Left lung (tissue), 10 donors: ENCODE data around the gene HOXB6. TPM values are rescaled to one million over a fixed set of nuclear protein-coding genes. Genes with fewer than 3 reads are reported as not detected.
A peak's percentile ranks its signal among the peaks of the same experiment; 100 is the strongest.

ENCODE experiments used
- ATAC-seq: fragments of 200-7000 bp; cut with Tn5 transposase; one replicate; pipeline ENCODE4 v1.9.1; 2020; ENCODE audit warnings: moderate library complexity
- DNase-seq, 4 donors: peaks; one replicate each; pipeline ENCODE4 v3.0.0-alpha.2; 2013 to 2020
- H3K27ac ChIP-seq, 2 donors: fragments of 200-600 bp; sonication (generic) in 1 of 2; one replicate each; pipeline versions ENCODE4 v1.5.0 to v1.8.0; 2020 to 2021
- H3K27me3 ChIP-seq, 2 donors: fragments of 200-600 bp; sonication (generic) in 1 of 2; one replicate each; pipeline versions ENCODE4 v1.5.0 to v1.8.0; 2020 to 2021
- H3K36me3 ChIP-seq, 2 donors: fragments of 200-600 bp; sonication (generic) in 1 of 2; one replicate each; pipeline versions ENCODE4 v1.5.0 to v1.8.0; 2020 to 2021
- H3K4me1 ChIP-seq, 2 donors: fragments of 200-600 bp; one replicate each; pipeline ENCODE4 v1.8.0; 2021
- H3K4me3 ChIP-seq, 2 donors: fragments of 200-600 bp; sonication (generic) in 1 of 2; one replicate each; pipeline versions ENCODE4 v1.5.0 to v1.8.0; 2020 to 2021; ENCODE audit warnings: mild to moderate bottlenecking in 1 of 2
- H3K9me3 ChIP-seq, 2 donors: fragments of 200-600 bp; sonication (generic) in 1 of 2; one replicate each; pipeline versions ENCODE4 v1.5.0 to v1.8.0; 2020 to 2021
- CTCF ChIP-seq, 2 donors: fragments of 200-600 bp; sonication (generic) in 1 of 2; IDR thresholded peaks; one replicate each; pipeline versions ENCODE4 v1.5.0 to v1.8.0; 2021; ENCODE audit warnings: antibody characterized with exemption in 2 of 2
- intact Hi-C, 2 donors: fragments of 100-400 bp; cut with DNase I; formaldehyde crosslinking; loops; one replicate each; pipeline versions ENCODE4 v1.11.2 to v1.14.2; 2022
- polyA plus RNA-seq, 6 donors: library from polyadenylated mRNA; unstranded; fragments of 120-200 nt; gene quantifications; one replicate each; pipeline ENCODE4 v1.2.1, GENCODE V29; 2013; ENCODE audit not compliant: insufficient read length in 6 of 6
- total RNA-seq, 2 donors: library from RNA; stranded (reverse); fragmentation: NEBNext Ultra II Directional; extraction: Animal tissue kit (Norgen Biotek cat#: 25700); gene quantifications; one replicate each; pipeline ENCODE4 v1.2.1, GENCODE V29; 2021
- donor health status: DM: no; HTN: yes; CAD: no.
- donor health status: DM: no; HTN: no; CAD: no.

Gene HOXB6
- total and polyA plus RNA-seq, 8 donors, result 5.1 to 17.1 (median 12.1) TPM

- ATAC-seq, result peak; percentile 56
- no peak for TF ChIP-seq CTCF (IDR thresholded peaks at IDR 0.05)
- peak in 3 of 4 donors; percentile 86 to 90 (median 87) for DNase-seq
- intact Hi-C loops, result no loop called here
- peaks cover 64 to 100% of the 10 kb centered on the region in 2 donors for H3K27me3 ChIP-seq
- H3K4me1 ChIP-seq, result peaks cover 3 to 46% of the 10 kb centered on the region in 2 donors
- H3K4me3 ChIP-seq, result peak within 1 kb of the TSS; percentile 29 to 46
- H3K27ac ChIP-seq, result peak within 1 kb of the TSS; percentile 72 to 95
- H3K36me3 ChIP-seq, result no peaks in the 10 kb centered on the region
- no peaks in the 10 kb centered on the region for H3K9me3 ChIP-seq
Measured at GRCh38 chr17:48577946-48578615, 26.7 kb downstream of the HOXB6 start, which contains the start of gene HOXB4. HOXB4 (minus strand) TSS chr17:48578350; CDS start chr17:48578319, 31 bp downstream.

GRCh38 chr17:48577330-48577945 lies 27.3 kb downstream of the HOXB6 start:
- Histone ChIP-seq H3K27me3 (peaks cover 62 to 100% of the 10 kb centered on the region in 2 donors), H3K27ac (peak overlapping the region; percentile 72 to 95), H3K4me1 (peaks cover 3 to 42% of the 10 kb centered on the region in 2 donors), H3K4me3 (peak overlapping the region; percentile 29 to 46), H3K36me3 (no peaks in the 10 kb centered on the region), H3K9me3 (no peaks in the 10 kb centered on the region)
- intact Hi-C loops, result no loop called here
- DNase-seq (no peak), ATAC-seq (no peak)
- no peak for TF ChIP-seq CTCF (IDR thresholded peaks at IDR 0.05)

- DNase-seq, result no peak
- H3K27ac ChIP-seq, result peak overlapping the region; percentile 72 to 95
- intact Hi-C loops, result no loop called here
- H3K4me3 ChIP-seq, result peak overlapping the region; percentile 29 to 46
- peaks cover 3 to 34% of the 10 kb centered on the region in 2 donors for H3K4me1 ChIP-seq
- TF ChIP-seq CTCF (IDR thresholded peaks at IDR 0.05), result no peak
- H3K36me3 ChIP-seq, result no peaks in the 10 kb centered on the region
- peaks cover 55 to 100% of the 10 kb centered on the region in 2 donors for H3K27me3 ChIP-seq
- no peaks in the 10 kb centered on the region for H3K9me3 ChIP-seq
- no peak for ATAC-seq
Measured at GRCh38 chr17:48576479-48577309, 28.1 kb downstream of the HOXB6 start.

GRCh38 chr17:48575673-48576478 lies 28.9 kb downstream of the HOXB6 start:
- Histone ChIP-seq H3K9me3 (no peaks in the 10 kb centered on the region), H3K27me3 (peaks cover 47 to 100% of the 10 kb centered on the region in 2 donors), H3K36me3 (no peaks in the 10 kb centered on the region), H3K4me1 (peaks cover 3 to 31% of the 10 kb centered on the region in 2 donors), H3K27ac (peak overlapping the region; percentile 72 to 95), H3K4me3 (peak overlapping the region in 1 of 2 donors; percentile 46)
- ATAC-seq (no peak), DNase-seq (no peak)
- TF ChIP-seq CTCF (IDR thresholded peaks at IDR 0.05), result no peak
- intact Hi-C loops, result no loop called here
